ENCODE results near the gene MYO7B. TPM values are rescaled to one million over a fixed set of nuclear protein-coding genes. Genes with fewer than 3 reads are reported as not detected.

MYO7B gene
- total and polyA plus RNA-seq, 4 donors: 1.8 to 20.0 (median 7.4) TPM

GRCh38 chr2:127508631-127509034 lies 26.9 kb upstream of the MYO7B start:
- peak in 4 of 6 donors; percentile 33 to 82 (median 48) for DNase-seq (ENCODE audit: low read depth in 4 of 6, low spot score in 6 of 6)
- Histone ChIP-seq H3K9me3 (ENCODE audit: control insufficient read depth, insufficient read depth, low read length) (no peaks in the 10 kb centered on the region), H3K27ac (ENCODE audit: low read depth, low read length) (peak overlapping the region; percentile 6), H3K27me3 (ENCODE audit: control insufficient read depth, insufficient read depth, low read length) (no peaks in the 10 kb centered on the region), H3K4me3 (ENCODE audit: low read depth, low read length) (no peak overlapping the region), H3K4me1 (ENCODE audit: control insufficient read depth, insufficient read depth, low read length) (no peaks in the 10 kb centered on the region), H3K36me3 (ENCODE audit: control insufficient read depth, insufficient read depth, low read length) (peaks cover 8% of the 10 kb centered on the region)
- 0% methylated on average over 1 of the region's 3 CpGs for WGBS (ENCODE audit: insufficient coverage)

DNA sequence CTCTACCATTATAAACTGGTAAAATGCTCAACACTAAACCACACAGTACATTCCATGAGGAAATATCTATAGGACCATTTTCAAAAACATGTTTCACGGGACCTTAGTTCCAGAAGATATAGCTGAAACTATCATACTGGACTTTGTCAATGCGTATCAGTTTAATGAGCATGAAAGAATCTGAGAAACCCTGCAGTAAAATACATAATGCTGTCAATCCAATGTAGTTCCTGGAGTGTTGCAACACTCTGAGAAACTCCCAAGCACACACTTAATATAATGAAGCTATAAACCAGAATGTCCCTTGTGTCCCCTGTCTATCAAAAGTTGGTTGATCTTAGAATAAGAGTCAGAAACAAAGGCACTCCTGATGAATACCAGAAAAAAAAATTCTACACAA lies 25.4 kb upstream of the MYO7B start:
- 95% methylated on average over 2 of the region's 2 CpGs for WGBS (ENCODE audit: insufficient coverage)
- H3K9me3 ChIP-seq (ENCODE audit: control insufficient read depth, insufficient read depth, low read length): no peaks in the 10 kb centered on the region

DNA sequence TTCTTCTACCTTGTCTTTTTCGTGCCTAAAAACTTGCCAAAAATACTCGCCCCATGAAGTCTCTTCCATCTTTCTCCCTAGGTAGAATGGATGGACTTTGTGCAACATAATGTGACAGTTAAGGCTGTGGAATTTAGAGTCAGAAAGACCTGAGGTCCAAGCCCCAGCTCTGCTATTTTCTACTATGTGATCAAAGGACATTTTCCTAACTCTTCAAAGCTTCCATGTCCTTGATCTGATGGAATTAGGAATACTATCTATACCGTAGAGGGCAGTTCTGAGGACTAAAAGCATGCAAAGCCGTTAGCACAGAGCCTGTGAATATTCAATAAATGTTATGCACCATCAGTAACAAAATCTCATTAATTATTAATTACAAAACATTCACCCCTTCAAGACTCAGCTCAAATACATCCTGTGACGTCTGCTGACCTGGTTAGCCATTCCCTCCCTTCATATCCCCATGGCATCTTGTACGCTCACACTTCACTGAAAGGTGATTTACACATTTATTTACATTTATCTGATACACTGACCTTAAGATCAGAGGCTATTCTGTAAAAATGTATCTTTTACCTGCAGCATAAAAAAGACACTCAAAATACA lies 24.3 kb upstream of the MYO7B start:
- Histone ChIP-seq H3K36me3 (ENCODE audit: control insufficient read depth, insufficient read depth, low read length) (peaks cover 12% of the 10 kb centered on the region), H3K4me3 (ENCODE audit: low read depth, low read length) (no peak overlapping the region), H3K9me3 (ENCODE audit: control insufficient read depth, insufficient read depth, low read length) (no peaks in the 10 kb centered on the region), H3K27me3 (ENCODE audit: control insufficient read depth, insufficient read depth, low read length) (no peaks in the 10 kb centered on the region), H3K4me1 (ENCODE audit: control insufficient read depth, insufficient read depth, low read length) (peaks cover 21% of the 10 kb centered on the region), H3K27ac (ENCODE audit: low read depth, low read length) (no peak overlapping the region)
- DNase-seq (ENCODE audit: low read depth in 4 of 6, low spot score in 6 of 6): no peak
- WGBS (ENCODE audit: insufficient coverage): 71% methylated on average over 1 of the region's 6 CpGs

More for the DNA sequence above, 25.4 kb upstream of the MYO7B start:
- H3K4me1 ChIP-seq (ENCODE audit: control insufficient read depth, insufficient read depth, low read length): peaks cover 11% of the 10 kb centered on the region
- H3K27ac ChIP-seq (ENCODE audit: low read depth, low read length): no peak overlapping the region
- H3K36me3 ChIP-seq (ENCODE audit: control insufficient read depth, insufficient read depth, low read length): peaks cover 14% of the 10 kb centered on the region
- no peak overlapping the region for H3K4me3 ChIP-seq (ENCODE audit: low read depth, low read length)
- no peak for DNase-seq (ENCODE audit: low read depth in 4 of 6, low spot score in 6 of 6)
- H3K27me3 ChIP-seq (ENCODE audit: control insufficient read depth, insufficient read depth, low read length): no peaks in the 10 kb centered on the region

DNA sequence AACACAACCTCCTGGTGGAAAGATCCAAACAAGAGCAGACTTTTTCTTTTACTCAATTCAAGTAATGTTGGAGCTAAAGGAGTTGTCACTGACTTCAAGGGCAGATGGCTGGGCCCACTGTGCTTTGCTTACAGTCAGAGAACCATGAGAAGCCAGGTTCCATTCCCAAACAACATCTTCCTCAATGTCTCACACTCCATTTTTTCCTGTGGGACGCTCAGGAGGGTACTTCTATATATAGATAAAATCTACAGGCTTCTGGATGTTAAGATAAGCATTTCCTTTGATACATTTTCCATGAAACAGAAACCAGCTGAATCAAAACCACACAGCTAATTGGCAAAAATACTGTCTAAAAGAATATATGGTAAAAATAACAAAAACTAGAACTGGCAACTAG lies 23.6 kb upstream of the MYO7B start:
- Histone ChIP-seq H3K9me3 (ENCODE audit: control insufficient read depth, insufficient read depth, low read length) (no peaks in the 10 kb centered on the region), H3K36me3 (ENCODE audit: control insufficient read depth, insufficient read depth, low read length) (peaks cover 14% of the 10 kb centered on the region), H3K27ac (ENCODE audit: low read depth, low read length) (no peak overlapping the region), H3K4me3 (ENCODE audit: low read depth, low read length) (no peak overlapping the region), H3K4me1 (ENCODE audit: control insufficient read depth, insufficient read depth, low read length) (peaks cover 23% of the 10 kb centered on the region), H3K27me3 (ENCODE audit: control insufficient read depth, insufficient read depth, low read length) (no peaks in the 10 kb centered on the region)
- peak in 1 of 6 donors; percentile 10 for DNase-seq (ENCODE audit: low read depth in 4 of 6, low spot score in 6 of 6)
- WGBS (ENCODE audit: insufficient coverage): no CpG with 5 or more reads among the region's 1 CpG

GRCh38 chr2:127512362-127512761 lies 23.1 kb upstream of the MYO7B start:
- Histone ChIP-seq H3K4me3 (ENCODE audit: low read depth, low read length) (no peak overlapping the region), H3K9me3 (ENCODE audit: control insufficient read depth, insufficient read depth, low read length) (no peaks in the 10 kb centered on the region), H3K36me3 (ENCODE audit: control insufficient read depth, insufficient read depth, low read length) (peaks cover 14% of the 10 kb centered on the region), H3K27me3 (ENCODE audit: control insufficient read depth, insufficient read depth, low read length) (no peaks in the 10 kb centered on the region), H3K27ac (ENCODE audit: low read depth, low read length) (no peak overlapping the region), H3K4me1 (ENCODE audit: control insufficient read depth, insufficient read depth, low read length) (peaks cover 23% of the 10 kb centered on the region)
- WGBS (ENCODE audit: insufficient coverage): 94% methylated on average over 3 of the region's 4 CpGs
- no peak for DNase-seq (ENCODE audit: low read depth in 4 of 6, low spot score in 6 of 6)

DNA sequence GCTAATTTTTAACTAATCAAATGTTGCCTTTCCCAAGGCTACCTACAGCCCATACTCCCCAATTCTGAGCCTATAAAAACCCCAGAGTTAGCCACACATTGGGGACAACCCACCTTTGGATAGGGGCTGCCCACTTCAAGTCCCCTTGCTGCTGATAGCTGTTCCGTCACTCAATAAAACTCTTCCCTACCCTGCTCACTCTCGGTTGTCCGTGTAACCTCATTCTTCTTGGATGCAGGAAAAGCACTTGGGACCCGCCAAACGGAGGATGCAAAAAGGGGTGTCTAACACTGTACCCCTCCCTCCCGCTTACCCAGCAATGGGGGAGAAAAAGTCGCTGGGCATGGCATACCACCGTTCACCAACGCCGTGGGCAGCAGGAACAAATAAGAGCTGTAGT lies 21.4 kb upstream of the MYO7B start:
- Histone ChIP-seq H3K36me3 (ENCODE audit: control insufficient read depth, insufficient read depth, low read length) (peaks cover 22% of the 10 kb centered on the region), H3K27ac (ENCODE audit: low read depth, low read length) (no peak overlapping the region), H3K4me3 (ENCODE audit: low read depth, low read length) (no peak overlapping the region), H3K27me3 (ENCODE audit: control insufficient read depth, insufficient read depth, low read length) (no peaks in the 10 kb centered on the region), H3K4me1 (ENCODE audit: control insufficient read depth, insufficient read depth, low read length) (peaks cover 23% of the 10 kb centered on the region), H3K9me3 (ENCODE audit: control insufficient read depth, insufficient read depth, low read length) (no peaks in the 10 kb centered on the region)
- no peak for DNase-seq (ENCODE audit: low read depth in 4 of 6, low spot score in 6 of 6)
- 75% methylated on average over 8 of the region's 10 CpGs for WGBS (ENCODE audit: insufficient coverage)

DNA sequence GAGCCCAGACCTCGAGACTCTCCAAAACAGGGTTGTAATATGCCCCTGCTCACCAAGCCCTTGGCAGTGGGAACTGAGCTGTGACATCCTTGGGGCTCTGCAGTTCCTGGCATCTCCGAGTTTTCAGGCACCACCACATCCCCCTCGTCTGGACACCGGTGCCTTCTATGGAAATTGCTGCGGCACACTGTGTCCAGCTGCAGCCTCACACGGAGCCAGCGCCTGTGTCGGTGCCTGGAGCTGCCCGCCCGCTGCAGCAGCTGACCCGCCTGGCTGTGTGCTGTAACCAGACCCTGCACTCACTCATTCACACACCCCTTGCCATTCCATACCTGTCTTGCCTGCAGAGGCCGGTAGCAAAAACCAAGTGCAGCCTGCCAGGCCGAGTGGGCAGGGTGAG lies 21.0 kb upstream of the MYO7B start:
- Histone ChIP-seq H3K36me3 (ENCODE audit: control insufficient read depth, insufficient read depth, low read length) (peaks cover 22% of the 10 kb centered on the region), H3K4me1 (ENCODE audit: control insufficient read depth, insufficient read depth, low read length) (peaks cover 23% of the 10 kb centered on the region), H3K27ac (ENCODE audit: low read depth, low read length) (no peak overlapping the region), H3K27me3 (ENCODE audit: control insufficient read depth, insufficient read depth, low read length) (no peaks in the 10 kb centered on the region), H3K9me3 (ENCODE audit: control insufficient read depth, insufficient read depth, low read length) (no peaks in the 10 kb centered on the region), H3K4me3 (ENCODE audit: low read depth, low read length) (no peak overlapping the region)
- DNase-seq (ENCODE audit: low read depth in 4 of 6, low spot score in 6 of 6): peak in 1 of 6 donors; percentile 1
- 82% methylated on average over 13 of the region's 13 CpGs for WGBS (ENCODE audit: insufficient coverage)

DNA sequence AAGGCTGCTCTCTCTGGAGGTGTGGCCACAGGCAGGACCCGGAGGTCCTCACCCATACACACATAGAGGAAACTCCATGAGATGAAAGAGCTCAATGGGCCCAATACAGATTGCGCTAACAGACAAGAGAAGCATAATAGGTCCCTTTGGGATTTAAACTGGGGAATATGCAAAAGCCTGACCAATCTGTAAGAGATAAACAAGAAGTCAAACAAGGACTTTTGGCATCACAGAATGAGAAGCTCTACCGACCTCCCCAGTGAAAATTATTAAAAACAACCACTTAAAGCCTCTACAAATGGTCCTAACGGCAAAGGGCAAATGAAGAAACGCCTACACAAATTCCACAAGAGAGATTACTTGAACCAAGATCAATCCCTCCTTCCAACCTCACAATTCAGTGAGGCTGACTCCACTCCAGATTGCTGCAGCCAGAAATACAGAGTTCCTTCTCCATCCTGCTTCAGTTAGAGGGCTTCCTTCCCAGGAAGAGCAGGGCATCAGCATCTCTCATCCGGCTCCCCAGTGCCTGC lies 20.0 kb upstream of the MYO7B start:
- no peaks in the 10 kb centered on the region for H3K9me3 ChIP-seq (ENCODE audit: control insufficient read depth, insufficient read depth, low read length)
- DNase-seq (ENCODE audit: low read depth in 4 of 6, low spot score in 6 of 6): no peak
- 63% methylated on average over 4 of the region's 6 CpGs for WGBS (ENCODE audit: insufficient coverage)
- H3K4me3 ChIP-seq (ENCODE audit: low read depth, low read length): no peak overlapping the region
- H3K4me1 ChIP-seq (ENCODE audit: control insufficient read depth, insufficient read depth, low read length): peaks cover 23% of the 10 kb centered on the region
- peaks cover 22% of the 10 kb centered on the region for H3K36me3 ChIP-seq (ENCODE audit: control insufficient read depth, insufficient read depth, low read length)
- H3K27me3 ChIP-seq (ENCODE audit: control insufficient read depth, insufficient read depth, low read length): no peaks in the 10 kb centered on the region
- H3K27ac ChIP-seq (ENCODE audit: low read depth, low read length): peak overlapping the region; percentile 75

DNA sequence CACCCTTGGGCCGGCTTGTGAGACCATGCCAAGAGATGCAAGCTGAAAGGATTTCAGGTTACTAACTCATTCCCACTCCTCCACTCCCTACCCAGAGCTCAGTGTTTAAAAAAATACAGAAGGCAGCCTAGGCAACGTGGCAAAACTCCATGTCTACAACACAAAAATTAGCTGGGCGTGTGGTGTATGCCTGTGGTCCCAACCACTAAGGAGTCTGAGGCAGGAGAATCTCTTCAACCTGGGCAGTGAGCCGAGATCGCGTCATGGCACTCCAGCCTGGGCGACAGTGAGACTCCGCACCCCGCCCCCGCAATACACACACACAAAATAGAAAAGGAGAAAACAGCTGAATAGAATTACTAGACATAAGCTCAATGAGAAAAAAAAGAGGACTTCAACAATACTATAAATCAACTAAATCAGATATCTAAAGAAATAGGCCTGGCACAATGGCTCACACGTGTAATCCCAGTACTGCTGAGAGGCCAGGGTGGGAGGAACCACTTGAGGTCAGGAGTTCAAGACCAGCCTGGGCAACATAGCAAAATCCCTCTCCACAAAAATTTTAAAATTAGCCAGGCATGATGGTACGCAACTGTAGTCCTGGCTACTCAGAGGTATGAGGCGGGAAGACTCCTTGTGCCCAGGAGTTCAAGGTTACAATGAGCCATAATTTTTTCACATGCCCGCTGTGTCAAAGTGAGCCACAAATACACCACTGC lies 19.3 kb upstream of the MYO7B start:
- WGBS (ENCODE audit: insufficient coverage): 93% methylated on average over 3 of the region's 14 CpGs

DNA sequence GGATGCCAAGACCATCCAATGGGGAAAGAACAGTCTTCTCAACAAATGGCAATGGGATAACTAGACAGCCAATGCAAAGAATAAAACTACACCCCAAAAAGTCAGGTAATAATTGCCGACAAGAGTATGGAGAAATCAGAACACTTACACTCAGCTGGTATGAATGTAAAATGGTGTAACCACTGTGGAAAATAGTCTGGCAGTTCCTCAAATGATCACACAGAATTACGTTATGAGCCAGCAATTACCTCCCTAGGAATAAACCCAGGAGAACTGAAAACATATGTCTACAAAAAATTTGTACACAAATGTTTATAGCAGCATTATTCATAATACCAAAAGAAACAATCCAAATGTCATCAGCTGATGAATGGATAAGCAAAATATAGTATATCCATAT lies 18.0 kb upstream of the MYO7B start:
- H3K27ac ChIP-seq (ENCODE audit: low read depth, low read length): no peak overlapping the region
- no peak for DNase-seq (ENCODE audit: low read depth in 4 of 6, low spot score in 6 of 6)
- H3K4me1 ChIP-seq (ENCODE audit: control insufficient read depth, insufficient read depth, low read length): peaks cover 23% of the 10 kb centered on the region
- H3K27me3 ChIP-seq (ENCODE audit: control insufficient read depth, insufficient read depth, low read length): no peaks in the 10 kb centered on the region
- no peaks in the 10 kb centered on the region for H3K9me3 ChIP-seq (ENCODE audit: control insufficient read depth, insufficient read depth, low read length)
- H3K4me3 ChIP-seq (ENCODE audit: low read depth, low read length): no peak overlapping the region
- peaks cover 22% of the 10 kb centered on the region for H3K36me3 ChIP-seq (ENCODE audit: control insufficient read depth, insufficient read depth, low read length)
- WGBS (ENCODE audit: insufficient coverage): no CpG with 5 or more reads among the region's 2 CpGs

More for the DNA sequence above, 19.3 kb upstream of the MYO7B start:
- Histone ChIP-seq H3K27ac (ENCODE audit: low read depth, low read length) (peak overlapping the region; percentile 75), H3K4me1 (ENCODE audit: control insufficient read depth, insufficient read depth, low read length) (peaks cover 23% of the 10 kb centered on the region), H3K9me3 (ENCODE audit: control insufficient read depth, insufficient read depth, low read length) (no peaks in the 10 kb centered on the region), H3K36me3 (ENCODE audit: control insufficient read depth, insufficient read depth, low read length) (peaks cover 22% of the 10 kb centered on the region), H3K4me3 (ENCODE audit: low read depth, low read length) (no peak overlapping the region), H3K27me3 (ENCODE audit: control insufficient read depth, insufficient read depth, low read length) (no peaks in the 10 kb centered on the region)
- DNase-seq (ENCODE audit: low read depth in 4 of 6, low spot score in 6 of 6): peak in 5 of 6 donors; percentile 40 to 85 (median 62)
